H9 (cell line): ENCODE results near the gene ENC1. TPM values are rescaled to one million over a fixed set of nuclear protein-coding genes. Genes with fewer than 3 reads are reported as not detected.

Source experiments
- DNase-seq: peaks from one replicate; pipeline ENCODE4 v3.0.0-alpha.2; 2017
- H2AFZ ChIP-seq: one replicate; pipeline ENCODE4 v1.6.1; 2013; ENCODE audit warnings: mild to moderate bottlenecking, low read length, control low read depth, moderate library complexity
- H2AK5ac ChIP-seq: 2 replicates; pipeline ENCODE4 v1.6.1; 2013; ENCODE audit warnings: low read length, control low read depth, mixed read lengths; ENCODE audit not compliant: insufficient read length
- H2BK120ac ChIP-seq: one replicate; pipeline ENCODE4 v1.6.1; 2013; ENCODE audit warnings: low read depth, mild to moderate bottlenecking, low read length, control low read depth, inconsistent platforms; ENCODE audit not compliant: poor library complexity, severe bottlenecking
- H2BK12ac ChIP-seq: 2 replicates; pipeline ENCODE4 v1.6.1; 2013; ENCODE audit warnings: low read length, control low read depth, mixed read lengths, low read depth; ENCODE audit not compliant: insufficient read length
- H2BK15ac ChIP-seq: 2 replicates; pipeline ENCODE4 v1.6.1; 2013; ENCODE audit warnings: low read depth, low read length, control low read depth
- H2BK20ac ChIP-seq: one replicate; pipeline ENCODE4 v1.6.1; 2013; ENCODE audit warnings: low read depth, mild to moderate bottlenecking, low read length, control low read depth, inconsistent platforms; ENCODE audit not compliant: poor library complexity, severe bottlenecking
- H2BK5ac ChIP-seq: 2 replicates; pipeline ENCODE4 v1.6.1; 2013; ENCODE audit warnings: low read length, control low read depth, mixed read lengths; ENCODE audit not compliant: insufficient read length
- H3K14ac ChIP-seq: 2 replicates; pipeline ENCODE4 v1.6.1; 2013; ENCODE audit warnings: low read length, control low read depth; ENCODE audit not compliant: insufficient read depth
- H3K18ac ChIP-seq: 2 replicates; pipeline ENCODE4 v1.6.1; 2013; ENCODE audit warnings: low read depth, mild to moderate bottlenecking, mixed read lengths, low read length, control low read depth; ENCODE audit not compliant: insufficient read length
- H3K23ac ChIP-seq: 2 replicates; pipeline ENCODE4 v1.6.1; 2013; ENCODE audit warnings: low read length, control low read depth, mixed read lengths, low read depth; ENCODE audit not compliant: insufficient read length
- H3K23me2 ChIP-seq: 2 replicates; pipeline ENCODE4 v1.6.1; 2013; ENCODE audit warnings: low read depth, mild to moderate bottlenecking, mixed read lengths, low read length, control low read depth; ENCODE audit not compliant: insufficient read length, poor library complexity, severe bottlenecking
- H3K27ac ChIP-seq: 2 replicates; pipeline ENCODE4 v1.5.1; 2013; ENCODE audit warnings: low read length, control low read depth, mixed read lengths, low read depth; ENCODE audit not compliant: insufficient read length
- H3K27me3 ChIP-seq: 2 replicates; pipeline ENCODE4 v1.6.1; 2013; ENCODE audit warnings: low read length, control low read depth, inconsistent platforms; ENCODE audit not compliant: insufficient read depth
- H3K4ac ChIP-seq: 2 replicates; pipeline ENCODE4 v1.6.1; 2013; ENCODE audit warnings: low read depth, mild to moderate bottlenecking, control low read depth, inconsistent platforms, low read length, moderate library complexity
- H3K4me1 ChIP-seq: 2 replicates; pipeline ENCODE4 v1.6.1; 2013; ENCODE audit warnings: low read length, control low read depth, inconsistent platforms; ENCODE audit not compliant: insufficient read depth
- H3K4me2 ChIP-seq: 2 replicates; pipeline ENCODE4 v1.6.1; 2013; ENCODE audit warnings: low read length, control low read depth, mixed read lengths; ENCODE audit not compliant: insufficient read length, insufficient read depth
- H3K56ac ChIP-seq: 2 replicates; pipeline ENCODE4 v1.6.1; 2013; ENCODE audit warnings: low read depth, mild to moderate bottlenecking, mixed read lengths, low read length, control low read depth; ENCODE audit not compliant: insufficient read length
- H3K79me1 ChIP-seq: 2 replicates; pipeline ENCODE4 v1.6.1; 2013; ENCODE audit warnings: low read depth, mild to moderate bottlenecking, moderate library complexity, low read length, control low read depth, inconsistent platforms; ENCODE audit not compliant: insufficient read depth, poor library complexity, severe bottlenecking
- H3K79me2 ChIP-seq: 2 replicates; pipeline ENCODE4 v1.6.1; 2013; ENCODE audit warnings: low read length, control low read depth, inconsistent platforms; ENCODE audit not compliant: insufficient read depth
- H3K9ac ChIP-seq: 2 replicates; pipeline ENCODE4 v1.6.1; 2013; ENCODE audit warnings: low read length, control low read depth, mixed read lengths; ENCODE audit not compliant: insufficient read length; ENCODE audit errors: extremely low read depth
- H3K9me3 ChIP-seq: one replicate; pipeline ENCODE4 v1.6.1; 2013; ENCODE audit warnings: low read depth, low read length, inconsistent platforms; ENCODE audit not compliant: control insufficient read depth
- H3T11ph ChIP-seq: one replicate; pipeline ENCODE4 v1.6.1; 2013; ENCODE audit warnings: mild to moderate bottlenecking, low read length, control low read depth, inconsistent platforms
- H4K20me1 ChIP-seq: one replicate; pipeline ENCODE4 v1.6.1; 2013; ENCODE audit not compliant: control insufficient read depth, insufficient read length, insufficient read depth
- H4K5ac ChIP-seq: 2 replicates; pipeline ENCODE4 v1.6.1; 2013; ENCODE audit warnings: low read depth, mild to moderate bottlenecking, mixed read lengths, low read length, control low read depth; ENCODE audit not compliant: insufficient read length
- H4K8ac ChIP-seq: replicated peaks from 2 replicates; pipeline ENCODE4 v1.6.1; 2013; ENCODE audit warnings: low read length, control low read depth, mixed read lengths, low read depth; ENCODE audit not compliant: insufficient read length
- H4K91ac ChIP-seq: 2 replicates; pipeline ENCODE4 v1.6.1; 2013; ENCODE audit warnings: low read depth, mild to moderate bottlenecking, moderate library complexity, mixed read lengths, low read length, control low read depth; ENCODE audit not compliant: insufficient read length
- H3K27ac Mint-ChIP-seq, 3 experiments: 2 replicates in 2 of 3; 3 replicates in 1 of 3; pipeline ENCODE4 v1.8.0; 2020 to 2021; ENCODE audit warnings: mixed read lengths in 3 of 3, mild to moderate bottlenecking in 1 of 3, moderate library complexity in 1 of 3
- H3K27me3 Mint-ChIP-seq: 2 replicates; pipeline ENCODE4 v1.8.0; 2021; ENCODE audit warnings: low read depth, mild to moderate bottlenecking, moderate library complexity, mixed read lengths
- H3K36me3 Mint-ChIP-seq, 3 experiments: 2 replicates in 2 of 3; 3 replicates in 1 of 3; pipeline ENCODE4 v1.8.0; 2020 to 2021; ENCODE audit warnings: low read depth in 3 of 3, mixed read lengths in 3 of 3; ENCODE audit not compliant: insufficient read depth in 1 of 3
- H3K4me1 Mint-ChIP-seq, 2 experiments: 2 replicates each; pipeline ENCODE4 v1.8.0; 2020; ENCODE audit warnings: mixed read lengths in 2 of 2
- H3K4me3 Mint-ChIP-seq, 2 experiments: 2 replicates in 1 of 2; 3 replicates in 1 of 2; pipeline ENCODE4 v1.8.0; 2020 to 2021; ENCODE audit warnings: mild to moderate bottlenecking in 2 of 2, mixed read lengths in 2 of 2, moderate library complexity in 1 of 2
- H3K9me3 Mint-ChIP-seq, 2 experiments: 2 replicates in 1 of 2; 3 replicates in 1 of 2; pipeline ENCODE4 v1.8.0; 2020; ENCODE audit warnings: mild to moderate bottlenecking in 2 of 2, mixed read lengths in 2 of 2, moderate library complexity in 1 of 2
- WGBS: extraction: QIAGEN DNeasy Blood & Tissue Kit; methylation state at CpG from one replicate; pipeline ENCODE4 v1.1.7; 2013; ENCODE audit warnings: missing lambda C conversion rate, low lambda C conversion rate, mixed read lengths; ENCODE audit not compliant: insufficient read length; ENCODE audit errors: extremely low coverage; 5-methylcytosine and 5-hydroxymethylcytosine counted together
- total RNA-seq: library from RNA; stranded (reverse); gene quantifications from 2 replicates; pipeline ENCODE4 v1.2.1, GENCODE V29; 2021
- TF ChIP-seq, protein P1 (sequence below): fragments of 200-600 bp; sonication (generic); conservative IDR thresholded peaks from 3 replicates; pipeline ENCODE4 v1.8.0; 2021; ENCODE audit warnings: antibody characterized with exemption, mild to moderate bottlenecking

Gene ENC1
- total RNA-seq, 1 experiment from 2014 or later = 14.4 TPM

DNA sequence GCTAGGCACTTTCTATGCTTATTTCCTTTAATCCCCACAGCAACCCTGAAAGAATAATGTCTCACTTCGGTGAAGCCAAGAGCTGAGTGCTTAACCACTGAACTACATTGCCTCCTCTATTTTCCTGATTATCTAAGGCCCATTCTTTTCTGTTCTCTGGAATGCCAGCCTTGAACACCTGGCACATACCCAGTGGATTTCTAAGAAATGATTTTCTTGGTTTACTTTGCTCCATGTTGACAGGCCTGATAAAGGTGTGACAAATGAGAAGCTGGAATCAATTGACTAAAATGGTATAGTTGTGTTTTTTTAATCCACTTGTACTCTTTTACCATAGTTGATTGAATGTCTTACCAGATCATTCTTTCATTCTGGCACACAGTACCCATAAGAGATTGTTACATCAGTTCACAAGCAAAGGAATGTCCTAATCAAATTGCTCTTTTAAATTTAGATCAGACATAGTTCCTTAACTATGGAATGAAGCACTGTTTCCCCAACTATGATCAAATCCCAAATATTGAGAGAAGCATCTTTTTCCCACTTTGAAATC lies 9.0 kb upstream of the ENC1 start:
- peaks cover 6 to 19% of the 10 kb centered on the region in 2 experiments for H3K4me1 Mint-ChIP-seq
- no peak overlapping the region for H3K4me3 Mint-ChIP-seq
- Histone ChIP-seq H3K4me2 (no peak overlapping the region), H3K23ac (no peak overlapping the region), H3K23me2 (no peaks in the 10 kb centered on the region), H4K5ac (no peak overlapping the region), H2AFZ (no peak overlapping the region), H2BK5ac (no peak overlapping the region), H3K27me3 (no peaks in the 10 kb centered on the region), H3K9ac (no peak overlapping the region), H3K79me1 (no peaks in the 10 kb centered on the region), H2AK5ac (no peak overlapping the region), H4K20me1 (no peaks in the 10 kb centered on the region), H3K56ac (no peak overlapping the region), H3T11ph (no peak overlapping the region), H3K27ac (no peak overlapping the region), H3K4ac (no peak overlapping the region), H4K91ac (no peak overlapping the region), H3K14ac (no peak overlapping the region), H2BK20ac (no peak overlapping the region), H4K8ac (no peak overlapping the region), H3K9me3 (no peaks in the 10 kb centered on the region), H2BK120ac (no peak overlapping the region), H3K4me1 (no peaks in the 10 kb centered on the region; the same call in 1 of the 2 replicates), H3K79me2 (no peaks in the 10 kb centered on the region), H2BK12ac (no peak overlapping the region), H2BK15ac (no peak overlapping the region), H3K18ac (no peak overlapping the region)
- no peak for DNase-seq
- no peak overlapping the region for H3K27ac Mint-ChIP-seq
- H3K9me3 Mint-ChIP-seq = no peaks in the 10 kb centered on the region
- no CpG with 5 or more reads among the region's 1 CpG for WGBS
- H3K27me3 Mint-ChIP-seq = no peaks in the 10 kb centered on the region; the same call in 1 of the 2 replicates
- TF ChIP-seq, protein P1, sequence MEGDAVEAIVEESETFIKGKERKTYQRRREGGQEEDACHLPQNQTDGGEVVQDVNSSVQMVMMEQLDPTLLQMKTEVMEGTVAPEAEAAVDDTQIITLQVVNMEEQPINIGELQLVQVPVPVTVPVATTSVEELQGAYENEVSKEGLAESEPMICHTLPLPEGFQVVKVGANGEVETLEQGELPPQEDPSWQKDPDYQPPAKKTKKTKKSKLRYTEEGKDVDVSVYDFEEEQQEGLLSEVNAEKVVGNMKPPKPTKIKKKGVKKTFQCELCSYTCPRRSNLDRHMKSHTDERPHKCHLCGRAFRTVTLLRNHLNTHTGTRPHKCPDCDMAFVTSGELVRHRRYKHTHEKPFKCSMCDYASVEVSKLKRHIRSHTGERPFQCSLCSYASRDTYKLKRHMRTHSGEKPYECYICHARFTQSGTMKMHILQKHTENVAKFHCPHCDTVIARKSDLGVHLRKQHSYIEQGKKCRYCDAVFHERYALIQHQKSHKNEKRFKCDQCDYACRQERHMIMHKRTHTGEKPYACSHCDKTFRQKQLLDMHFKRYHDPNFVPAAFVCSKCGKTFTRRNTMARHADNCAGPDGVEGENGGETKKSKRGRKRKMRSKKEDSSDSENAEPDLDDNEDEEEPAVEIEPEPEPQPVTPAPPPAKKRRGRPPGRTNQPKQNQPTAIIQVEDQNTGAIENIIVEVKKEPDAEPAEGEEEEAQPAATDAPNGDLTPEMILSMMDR = no peak
- H3K36me3 Mint-ChIP-seq = no peaks in the 10 kb centered on the region
